ENCODE measurements around the gene ACOXL. TPM values are rescaled to one million over a fixed set of nuclear protein-coding genes. Genes with fewer than 3 reads are reported as not detected.

Gene ACOXL
- total RNA-seq, 3 donors from 2014 or later (not counting 1 experiment from before 2014, with no cell fraction given) = not detected

DNA sequence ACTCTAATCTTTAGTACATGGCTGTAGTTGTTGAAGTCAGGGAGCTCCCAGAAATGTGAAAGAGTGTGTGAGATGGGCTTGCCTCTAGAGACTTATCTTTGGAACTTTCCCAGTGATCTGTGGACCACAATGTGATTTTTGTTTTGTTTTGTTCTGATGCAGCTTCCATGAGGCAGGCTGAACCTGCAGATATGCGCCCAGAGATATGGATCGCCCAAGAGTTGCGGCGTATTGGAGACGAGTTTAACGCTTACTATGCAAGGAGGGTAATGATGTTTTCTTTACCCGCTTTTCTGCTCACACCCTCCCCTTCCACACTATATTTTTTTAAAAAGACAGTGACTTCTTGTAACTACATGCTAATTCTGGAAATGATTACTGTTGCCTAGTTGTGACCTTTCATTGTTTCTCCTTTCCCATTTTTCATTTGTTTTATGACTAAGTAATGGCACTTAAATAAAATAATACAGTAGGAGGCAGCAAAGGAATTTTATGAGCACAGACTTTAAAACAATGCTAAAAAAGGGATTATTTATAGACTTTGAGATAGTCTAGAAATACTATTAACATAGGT is 417.6 kb downstream of the ACOXL start:
- H3K36me3 ChIP-seq (ENCODE audit: control insufficient read depth, insufficient read depth, low read length) = peaks cover 19% of the 10 kb centered on the region
- H3K4me1 ChIP-seq (ENCODE audit: control insufficient read depth, insufficient read depth, low read length) = no peaks in the 10 kb centered on the region
- H3K4me3 Mint-ChIP-seq = no peak overlapping the region
- no peaks in the 10 kb centered on the region for H3K27me3 ChIP-seq (ENCODE audit: control insufficient read depth, insufficient read depth, low read length)
- no peaks in the 10 kb centered on the region for H3K9me3 ChIP-seq (ENCODE audit: control insufficient read depth, insufficient read depth, low read length)
- H3K27me3 Mint-ChIP-seq (ENCODE audit: low read depth in 2 of 2) = no peaks in the 10 kb centered on the region
- 95% methylated on average over 4 of the region's 7 CpGs for WGBS (ENCODE audit: insufficient coverage)
- DNase-seq (no peak), ATAC-seq (no peak)
- H3K36me3 Mint-ChIP-seq = no peaks in the 10 kb centered on the region
- H3K4me3 ChIP-seq (ENCODE audit: low read length) = no peak overlapping the region
- H3K9me3 Mint-ChIP-seq = no peaks in the 10 kb centered on the region
- peaks cover 2 to 15% of the 10 kb centered on the region in 2 donors for H3K4me1 Mint-ChIP-seq
- TF ChIP-seq, protein P1, sequence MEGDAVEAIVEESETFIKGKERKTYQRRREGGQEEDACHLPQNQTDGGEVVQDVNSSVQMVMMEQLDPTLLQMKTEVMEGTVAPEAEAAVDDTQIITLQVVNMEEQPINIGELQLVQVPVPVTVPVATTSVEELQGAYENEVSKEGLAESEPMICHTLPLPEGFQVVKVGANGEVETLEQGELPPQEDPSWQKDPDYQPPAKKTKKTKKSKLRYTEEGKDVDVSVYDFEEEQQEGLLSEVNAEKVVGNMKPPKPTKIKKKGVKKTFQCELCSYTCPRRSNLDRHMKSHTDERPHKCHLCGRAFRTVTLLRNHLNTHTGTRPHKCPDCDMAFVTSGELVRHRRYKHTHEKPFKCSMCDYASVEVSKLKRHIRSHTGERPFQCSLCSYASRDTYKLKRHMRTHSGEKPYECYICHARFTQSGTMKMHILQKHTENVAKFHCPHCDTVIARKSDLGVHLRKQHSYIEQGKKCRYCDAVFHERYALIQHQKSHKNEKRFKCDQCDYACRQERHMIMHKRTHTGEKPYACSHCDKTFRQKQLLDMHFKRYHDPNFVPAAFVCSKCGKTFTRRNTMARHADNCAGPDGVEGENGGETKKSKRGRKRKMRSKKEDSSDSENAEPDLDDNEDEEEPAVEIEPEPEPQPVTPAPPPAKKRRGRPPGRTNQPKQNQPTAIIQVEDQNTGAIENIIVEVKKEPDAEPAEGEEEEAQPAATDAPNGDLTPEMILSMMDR (IDR thresholded peaks at IDR 0.05) = no peak
- intact Hi-C loops (cut with micrococcal nuclease) = no loop called here
- no peak overlapping the region for H3K27ac Mint-ChIP-seq
- H3K27ac ChIP-seq (ENCODE audit: low read length) = no peak overlapping the region

DNA sequence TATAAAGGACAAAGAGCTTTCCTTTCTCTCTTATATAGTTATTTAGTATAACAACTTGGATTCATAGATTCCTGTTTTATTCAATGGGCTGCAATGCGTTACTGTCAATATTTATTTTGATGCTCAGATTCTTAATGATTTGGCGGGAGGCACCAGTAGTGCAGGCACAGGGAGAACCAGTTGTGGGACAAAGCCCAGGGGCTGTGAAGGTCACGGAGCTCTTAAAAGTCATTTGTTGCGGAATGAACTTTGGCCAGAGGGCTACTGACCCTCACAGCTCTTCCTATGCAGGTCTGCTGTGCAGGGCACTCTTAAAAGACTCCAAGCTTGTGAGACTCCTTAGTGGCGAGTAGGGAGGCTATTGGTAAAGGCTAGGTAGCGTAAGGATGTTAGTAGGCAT is 422.4 kb downstream of the ACOXL start:
- peaks cover 5 to 12% of the 10 kb centered on the region in 2 donors for H3K4me1 Mint-ChIP-seq
- Histone ChIP-seq H3K36me3 (ENCODE audit: control insufficient read depth, insufficient read depth, low read length) (peaks cover 25% of the 10 kb centered on the region), H3K4me3 (ENCODE audit: low read length) (no peak overlapping the region), H3K4me1 (ENCODE audit: control insufficient read depth, insufficient read depth, low read length) (peaks cover 5% of the 10 kb centered on the region), H3K9me3 (ENCODE audit: control insufficient read depth, insufficient read depth, low read length) (no peaks in the 10 kb centered on the region), H3K27ac (ENCODE audit: low read length) (no peak overlapping the region), H3K27me3 (ENCODE audit: control insufficient read depth, insufficient read depth, low read length) (no peaks in the 10 kb centered on the region)
- ATAC-seq (no peak), DNase-seq (no peak)
- H3K36me3 Mint-ChIP-seq = no peaks in the 10 kb centered on the region
- H3K4me3 Mint-ChIP-seq = no peak overlapping the region
- H3K27me3 Mint-ChIP-seq (ENCODE audit: low read depth in 2 of 2) = no peaks in the 10 kb centered on the region
- no peak overlapping the region for H3K27ac Mint-ChIP-seq
- TF ChIP-seq, protein P1 (IDR thresholded peaks at IDR 0.05) = no peak
- no peaks in the 10 kb centered on the region for H3K9me3 Mint-ChIP-seq
- WGBS (ENCODE audit: insufficient coverage) = 88% methylated on average over 6 of the region's 6 CpGs
- intact Hi-C loops (cut with micrococcal nuclease) = no loop called here

DNA sequence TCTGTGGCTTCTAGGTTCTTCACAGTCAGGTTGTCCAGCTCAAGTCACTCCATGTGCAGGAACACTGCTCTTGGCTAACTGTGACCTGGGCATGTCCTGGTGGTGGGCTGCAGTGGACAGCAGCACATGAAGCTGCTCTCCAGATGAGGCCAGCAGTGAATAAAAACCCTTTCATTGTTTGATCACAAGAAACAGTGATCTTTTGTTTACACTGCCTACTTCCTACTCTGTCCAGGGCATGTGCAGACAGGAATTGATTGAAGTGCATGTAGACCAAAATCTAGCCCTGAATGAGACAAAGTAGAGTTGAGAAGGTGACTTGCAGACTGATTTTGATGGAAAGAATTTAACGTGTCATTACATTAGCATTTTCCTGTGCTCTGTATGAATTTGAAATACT is 423.2 kb downstream of the ACOXL start:
- WGBS (ENCODE audit: insufficient coverage) = 100% methylated on average over 1 of the region's 1 CpG
- Mint-ChIP-seq H3K27me3 (ENCODE audit: low read depth in 2 of 2) (no peaks in the 10 kb centered on the region), H3K36me3 (no peaks in the 10 kb centered on the region), H3K9me3 (no peaks in the 10 kb centered on the region), H3K4me1 (peaks cover 5 to 18% of the 10 kb centered on the region in 2 donors), H3K4me3 (no peak overlapping the region), H3K27ac (no peak overlapping the region)
- Histone ChIP-seq H3K4me3 (ENCODE audit: low read length) (no peak overlapping the region), H3K9me3 (ENCODE audit: control insufficient read depth, insufficient read depth, low read length) (no peaks in the 10 kb centered on the region), H3K27me3 (ENCODE audit: control insufficient read depth, insufficient read depth, low read length) (no peaks in the 10 kb centered on the region), H3K36me3 (ENCODE audit: control insufficient read depth, insufficient read depth, low read length) (peaks cover 25% of the 10 kb centered on the region), H3K4me1 (ENCODE audit: control insufficient read depth, insufficient read depth, low read length) (peaks cover 5% of the 10 kb centered on the region), H3K27ac (ENCODE audit: low read length) (no peak overlapping the region)
- intact Hi-C loops (cut with micrococcal nuclease) = no loop called here
- TF ChIP-seq, protein P1 (IDR thresholded peaks at IDR 0.05) = no peak
- ATAC-seq (no peak), DNase-seq (no peak)

DNA sequence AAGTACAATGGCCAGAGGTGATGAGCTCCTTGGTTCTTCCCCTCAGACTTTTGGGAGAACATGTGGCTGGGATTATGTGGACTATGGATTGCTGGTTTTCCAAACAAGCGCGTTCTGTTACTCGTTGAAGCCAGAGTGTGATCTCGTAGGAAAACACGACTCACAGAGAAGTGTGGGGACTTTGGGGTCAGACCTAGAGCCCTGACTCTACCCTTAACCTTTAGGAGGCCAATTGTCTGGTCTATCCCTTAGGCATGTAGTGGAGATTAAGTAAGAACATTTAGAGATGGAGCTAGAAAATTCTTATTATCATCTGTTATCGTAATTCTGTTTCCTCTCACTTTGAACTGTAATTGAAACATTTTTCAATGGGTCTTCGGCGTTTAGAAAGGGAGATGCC is 424.2 kb downstream of the ACOXL start:
- Mint-ChIP-seq H3K4me3 (no peak overlapping the region), H3K4me1 (peaks cover 5 to 18% of the 10 kb centered on the region in 2 donors), H3K27ac (peak overlapping the region in 1 of 2 donors; percentile 38), H3K27me3 (ENCODE audit: low read depth in 2 of 2) (no peaks in the 10 kb centered on the region), H3K9me3 (no peaks in the 10 kb centered on the region), H3K36me3 (no peaks in the 10 kb centered on the region)
- no peak overlapping the region for H3K4me3 ChIP-seq (ENCODE audit: low read length)
- WGBS (ENCODE audit: insufficient coverage) = 93% methylated on average over 7 of the region's 8 CpGs
- peaks cover 23% of the 10 kb centered on the region for H3K36me3 ChIP-seq (ENCODE audit: control insufficient read depth, insufficient read depth, low read length)
- TF ChIP-seq, protein P1 (IDR thresholded peaks at IDR 0.05) = no peak
- intact Hi-C loops (cut with micrococcal nuclease) = no loop called here
- H3K27me3 ChIP-seq (ENCODE audit: control insufficient read depth, insufficient read depth, low read length) = no peaks in the 10 kb centered on the region
- no peak for DNase-seq
- H3K4me1 ChIP-seq (ENCODE audit: control insufficient read depth, insufficient read depth, low read length) = peaks cover 5% of the 10 kb centered on the region
- no peaks in the 10 kb centered on the region for H3K9me3 ChIP-seq (ENCODE audit: control insufficient read depth, insufficient read depth, low read length)
- no peak overlapping the region for H3K27ac ChIP-seq (ENCODE audit: low read length)
- no peak for ATAC-seq

Measured in natural killer cell (primary cell).